Stimulated activated CD4-positive, alpha-beta T cell treated with anti-CD3 and anti-CD28 coated beads, Interleukin-2, amount 100 ng/mL, for 48 hours (primary cell): ENCODE measurements around the gene MFNG.
A peak's percentile ranks its signal among the peaks of the same experiment; 100 is the strongest.

ENCODE experiments used
- DNase-seq, 2 donors: peaks; one replicate each; pipeline ENCODE4 v3.0.0-alpha.2; 2020

The MFNG gene

DNA sequence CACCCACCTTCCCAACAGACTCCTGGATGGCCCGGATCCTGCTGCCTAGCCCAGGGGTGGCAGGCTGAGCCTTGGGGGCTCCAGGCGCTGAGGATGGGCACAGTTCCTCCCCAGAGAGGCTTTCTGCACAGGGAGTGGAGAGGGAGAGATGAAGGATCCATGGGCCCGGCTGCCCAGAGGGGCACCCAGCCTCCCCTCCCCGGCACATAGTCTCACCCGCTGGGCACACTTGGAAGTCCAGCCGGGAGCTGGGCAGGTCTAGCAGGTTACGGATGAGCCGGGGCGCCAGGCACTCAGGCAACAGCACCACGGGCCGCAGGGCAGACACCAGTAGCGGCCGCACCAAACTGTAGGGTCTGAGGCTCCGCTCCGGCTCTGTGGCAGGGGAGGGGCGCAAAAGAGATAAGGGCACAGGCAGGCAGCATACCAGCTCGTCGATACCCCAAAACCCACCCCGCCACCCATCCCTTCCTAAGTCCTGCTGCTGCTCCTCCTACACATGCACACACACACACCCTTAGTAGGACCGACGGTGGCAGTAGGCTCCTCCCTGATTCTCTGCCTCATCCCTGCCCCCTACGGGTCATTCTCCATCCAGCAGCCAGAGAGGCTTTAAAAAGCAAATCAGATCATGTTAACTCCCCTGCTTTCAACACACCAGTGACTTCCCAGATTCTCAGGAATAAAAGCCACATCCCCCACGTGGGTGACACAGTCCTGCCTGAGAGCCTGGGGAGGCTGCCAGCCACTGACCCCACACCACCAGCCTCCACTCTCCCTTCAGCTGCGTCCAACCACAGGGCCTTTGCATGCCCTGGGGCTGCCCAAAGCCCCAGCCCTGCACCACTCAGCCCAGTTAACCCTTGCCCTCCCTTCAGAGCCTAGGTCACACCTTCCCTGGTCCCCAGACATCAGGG is 6.5 kb upstream of the MFNG start:
- peak; percentile 41 to 43 for DNase-seq

- DNase-seq, result no peak
These were observed 5.6 kb upstream of the MFNG start for GRCh38 chr22:37491559-37492427.

GRCh38 chr22:37491106-37491505 is 4.9 kb upstream of the MFNG start:
- no peak for DNase-seq

GRCh38 chr22:37489983-37490382 is 3.8 kb upstream of the MFNG start:
- DNase-seq, result no peak

DNA sequence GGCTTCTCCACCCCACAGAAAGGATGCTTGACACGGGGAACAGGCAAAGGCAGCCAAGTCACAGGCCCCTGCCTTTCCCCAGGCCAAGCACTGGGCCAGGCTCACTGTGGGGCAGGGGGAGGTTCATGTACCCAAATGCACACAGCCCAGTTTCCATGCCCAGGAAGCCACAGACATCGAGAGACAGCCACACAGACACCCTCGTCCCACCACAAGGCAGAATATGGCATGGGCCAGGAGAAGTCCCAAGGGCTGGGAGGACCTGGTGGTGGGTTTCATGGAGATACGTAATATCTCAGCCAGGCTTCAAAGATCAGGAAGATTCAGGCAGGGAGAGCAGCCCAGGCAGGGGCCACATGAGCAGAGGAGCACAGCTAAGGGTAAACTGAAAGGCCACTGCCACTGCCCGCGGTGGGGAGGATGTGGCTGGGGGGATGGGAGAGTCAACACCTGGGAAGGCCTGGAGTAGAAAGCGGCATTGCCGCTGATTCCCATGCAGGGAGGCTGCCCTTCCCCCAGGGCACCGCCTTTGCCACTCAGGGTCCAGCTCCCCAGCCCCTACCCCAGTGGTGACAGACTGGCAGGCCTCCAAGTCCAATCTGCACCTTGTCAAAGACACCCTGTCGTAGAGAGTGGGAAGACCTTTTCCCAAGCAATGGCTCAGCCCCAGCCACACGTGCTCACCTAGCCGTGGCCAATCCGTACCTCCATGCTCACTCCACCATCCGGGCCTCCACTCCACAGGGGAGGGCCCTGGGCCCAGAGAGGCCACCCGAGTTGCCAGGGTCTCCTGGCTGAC is 2.4 kb upstream of the MFNG start:
- DNase-seq, result no peak

DNA sequence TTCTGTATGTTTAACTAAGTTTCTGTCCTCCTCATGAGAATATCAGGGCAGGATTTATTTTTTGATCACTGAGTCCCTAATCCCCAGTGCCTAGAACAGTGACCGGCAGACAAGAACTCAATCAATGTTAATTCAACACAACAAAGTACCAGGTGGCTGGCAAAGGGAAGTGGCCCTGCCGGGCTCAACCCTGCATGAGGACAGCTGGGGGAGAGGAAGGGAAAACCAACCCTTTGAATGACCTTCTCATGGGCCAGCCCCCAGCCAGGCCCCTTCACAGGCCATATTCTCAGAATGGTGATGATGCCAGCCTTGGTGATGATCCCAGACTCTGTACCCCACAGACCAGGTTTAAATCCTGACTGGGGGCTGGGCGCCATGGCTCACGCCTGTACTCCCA is 1.4 kb upstream of the MFNG start:
- DNase-seq, result no peak

DNA sequence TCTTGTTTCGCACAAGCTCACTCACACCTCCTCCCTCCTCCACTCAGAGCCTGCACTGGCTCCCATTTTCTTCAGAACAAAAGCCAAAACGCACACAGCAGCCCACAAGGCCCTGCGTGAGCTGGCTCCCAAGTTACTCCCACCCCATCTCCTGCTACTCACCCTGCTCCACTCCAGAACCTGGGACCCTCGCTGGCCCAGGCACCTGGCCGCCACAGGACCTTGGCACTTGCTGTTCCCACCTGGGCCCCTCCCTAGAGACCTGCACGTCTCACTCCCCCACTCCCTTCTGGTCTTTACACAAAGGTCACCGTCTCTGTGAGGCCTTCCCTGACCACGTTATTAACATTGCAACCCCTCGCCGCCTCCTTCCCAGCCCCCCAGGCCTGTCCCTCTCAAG is 945 bp upstream of the MFNG start:
- DNase-seq, result no peak

DNA sequence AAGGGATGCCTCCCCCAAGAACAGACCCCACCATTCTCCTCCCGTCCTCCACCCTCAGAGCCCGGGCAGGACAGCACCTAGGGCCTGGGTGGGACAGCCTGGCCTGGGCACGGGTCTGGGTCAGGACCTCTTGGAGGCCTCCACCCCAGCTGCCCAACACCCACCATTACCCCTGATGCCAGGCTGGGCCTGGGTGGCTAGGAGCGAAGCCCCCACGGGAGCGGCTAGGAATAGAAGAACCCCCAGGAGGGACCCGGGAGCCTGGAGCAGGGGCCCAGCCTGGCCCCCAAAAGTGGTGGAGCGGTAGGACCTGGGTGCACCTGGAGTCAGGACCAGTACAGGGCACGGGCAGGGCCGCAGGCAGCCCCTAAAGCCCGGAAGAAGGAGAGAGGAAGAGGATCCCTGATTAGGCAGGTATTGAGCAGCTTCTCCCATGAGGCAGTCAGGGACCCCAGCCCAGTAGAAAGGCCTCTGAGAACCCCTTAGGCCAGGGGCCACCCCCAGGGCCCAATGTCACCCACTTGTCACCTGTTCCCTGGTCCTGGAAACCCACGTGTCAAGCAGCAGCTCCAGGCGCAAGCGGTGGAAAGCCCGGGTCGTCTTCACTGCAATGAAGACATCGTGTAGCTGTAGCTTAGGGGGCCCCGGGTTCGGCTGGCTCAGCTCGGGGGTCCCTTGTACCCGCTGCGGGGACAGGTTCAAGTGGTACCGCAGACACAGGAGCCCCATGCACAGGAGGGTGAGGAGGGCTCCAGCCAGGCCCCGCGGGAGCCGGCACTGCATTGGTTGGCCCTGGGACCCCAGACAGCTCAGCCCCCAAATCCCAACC is 575 bp downstream of the MFNG start:
- DNase-seq, result peak; percentile 8 to 11

DNA sequence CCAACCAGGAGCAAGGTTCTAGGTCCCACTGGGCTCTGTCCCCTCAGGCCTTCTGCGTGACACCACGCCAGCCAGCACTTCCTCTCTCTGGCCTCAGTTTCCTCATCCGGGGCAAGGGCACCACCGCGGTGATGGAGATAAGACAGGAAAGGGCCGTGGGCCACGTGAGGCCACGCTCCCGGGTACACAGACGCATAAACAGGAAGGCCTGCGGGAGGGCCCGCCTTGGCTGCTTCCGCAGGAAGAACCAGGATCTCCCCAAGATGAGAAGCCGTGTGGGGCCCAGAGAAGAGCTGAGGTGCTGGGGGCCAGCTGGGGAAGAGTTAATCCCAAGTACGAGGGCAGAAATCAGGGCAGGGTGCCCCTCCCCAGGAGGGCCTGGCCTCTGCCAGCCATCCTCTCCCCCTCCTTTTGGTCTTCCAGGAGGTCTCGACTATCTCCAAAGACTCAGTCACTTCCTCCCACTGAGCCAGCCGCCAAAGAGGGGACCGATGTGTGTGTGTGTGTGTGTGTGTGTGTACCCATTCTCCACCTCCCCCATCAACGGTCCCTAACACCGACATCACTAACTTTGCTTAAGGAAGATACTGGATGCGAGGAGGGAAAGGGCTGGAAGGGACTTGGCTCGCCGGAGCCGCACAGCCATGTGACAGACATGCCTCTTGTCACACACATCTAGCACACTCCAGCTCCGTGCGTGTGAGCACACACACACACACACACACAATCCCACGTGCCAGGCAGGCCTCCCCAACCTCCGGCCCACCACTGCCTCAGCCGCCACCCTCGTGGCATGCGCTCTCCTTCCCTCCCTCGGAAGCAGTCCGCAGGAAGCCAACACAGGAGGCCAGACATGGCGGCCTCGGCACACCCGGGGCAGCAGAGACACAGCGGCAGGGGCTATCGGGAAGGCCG is 1.4 kb downstream of the MFNG start:
- peak; percentile 66 to 72 for DNase-seq

- no peak for DNase-seq
These were observed 3.1 kb downstream of the MFNG start for GRCh38 chr22:37483050-37483449.

- no peak for DNase-seq
These were observed 3.9 kb downstream of the MFNG start for GRCh38 chr22:37482244-37482643.

DNA sequence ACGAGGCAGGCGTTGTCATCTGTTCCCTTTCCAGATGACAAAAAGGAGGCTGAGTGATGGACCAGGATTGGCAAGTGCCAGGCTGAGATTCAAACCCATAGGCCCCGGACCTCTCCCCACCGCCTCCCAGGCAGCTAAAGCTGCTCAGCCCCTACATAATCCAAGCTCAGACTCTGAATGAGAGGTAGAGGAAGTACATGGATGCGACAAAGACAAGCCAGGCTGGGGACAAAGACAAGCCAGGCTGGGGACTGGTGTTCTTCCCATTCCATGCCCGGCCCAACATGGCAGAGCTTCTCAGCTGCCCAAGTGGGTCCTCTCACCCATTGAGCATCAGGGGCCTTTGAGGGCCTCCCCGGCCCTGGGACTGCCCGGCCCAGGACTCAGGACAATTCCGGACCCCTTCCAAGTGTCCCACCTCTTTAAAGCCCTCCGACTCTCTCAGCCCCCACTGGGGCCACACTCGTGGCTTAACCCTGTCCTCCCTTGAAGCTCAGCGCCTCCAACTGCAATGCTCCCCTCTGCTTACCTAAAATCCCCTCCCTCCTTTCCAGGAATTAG is 4.8 kb downstream of the MFNG start:
- DNase-seq, result no peak

GRCh38 chr22:37480387-37481346 is 5.5 kb downstream of the MFNG start:
- DNase-seq, result no peak

DNA sequence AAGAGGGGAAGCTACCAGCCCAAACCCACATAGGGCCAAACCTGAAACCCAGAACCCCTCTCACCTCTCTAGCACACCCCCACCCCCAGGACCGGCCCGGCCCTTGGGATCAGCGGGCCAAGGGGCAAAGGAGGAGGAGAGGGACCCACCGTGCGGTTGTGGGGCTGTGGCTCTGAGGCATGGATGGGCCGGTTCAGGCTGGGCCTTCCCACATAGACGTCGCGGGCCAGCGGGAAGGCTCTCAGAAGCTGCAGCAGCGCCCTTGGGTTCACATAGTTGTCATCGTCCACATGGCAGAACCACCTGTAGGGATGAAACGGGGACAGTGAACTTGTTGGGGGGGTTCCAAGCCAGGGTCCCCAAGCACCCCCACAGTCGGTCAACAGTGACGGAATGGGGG is 7.0 kb downstream of the MFNG start:
- no peak for DNase-seq

- no peak for DNase-seq
These were observed 9.5 kb downstream of the MFNG start for GRCh38 chr22:37476389-37477329.

- no peak for DNase-seq
These were observed 11.6 kb downstream of the MFNG start for GRCh38 chr22:37474447-37475090.

DNA sequence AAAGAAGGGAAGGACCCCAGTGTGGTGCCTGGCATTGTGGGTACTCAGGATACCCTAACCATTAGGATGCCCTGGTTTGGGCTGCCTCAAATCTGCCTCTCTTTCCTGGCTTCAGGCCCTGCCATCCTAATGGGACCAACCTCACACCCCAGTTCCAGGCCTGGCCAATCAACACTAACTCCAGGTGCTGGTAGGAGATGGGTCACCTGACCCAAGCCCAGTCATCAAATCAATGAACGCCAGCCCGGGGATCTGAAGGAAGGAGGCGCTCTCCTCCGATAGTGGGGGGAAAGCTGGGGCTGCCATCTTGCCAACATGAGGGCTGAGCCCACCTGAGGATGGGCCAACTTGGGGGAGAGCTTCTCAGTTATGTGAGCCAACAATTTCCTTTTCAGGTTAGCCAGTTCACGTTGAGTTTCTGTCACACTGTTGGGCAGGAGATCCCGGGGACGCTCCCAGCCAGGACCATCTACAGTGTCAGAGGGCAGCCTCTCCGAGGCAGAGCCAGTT is 12.7 kb downstream of the MFNG start:
- no peak for DNase-seq
